Activated CD4-positive, alpha-beta memory T cell treated with anti-CD3 and anti-CD28 coated beads, Interleukin-2, amount 10 ng/mL, durations not matched to agents 7 days and 5 days (primary cell): ENCODE data around the gene APOBEC2. TPM values are rescaled to one million over a fixed set of nuclear protein-coding genes. Genes with fewer than 3 reads are reported as not detected.

Source experiments
- CTCF ChIA-PET: fragments of 350-600 bp; sonication (Branson Sonifier 250); formaldehyde crosslinking; loops from one replicate; lab custom pipeline; 2021; ENCODE audit warnings: antibody characterized with exemption, inconsistent platforms; lab: Charles Lee
- POLR2A ChIA-PET: fragments of 350-600 bp; sonication (Branson Sonifier 250); formaldehyde crosslinking; loops from one replicate; lab custom pipeline; 2021; ENCODE audit warnings: antibody characterized with exemption; lab: Charles Lee
- DNase-seq: peaks from one replicate; pipeline ENCODE4 v3.0.0-alpha.2; 2020
- H3K27ac Mint-ChIP-seq: one replicate; pipeline ENCODE4 v1.8.0; 2021; ENCODE audit warnings: mild to moderate bottlenecking, mixed read lengths
- H3K27me3 Mint-ChIP-seq: one replicate; pipeline ENCODE4 v1.8.0; 2021; ENCODE audit warnings: mixed read lengths
- H3K36me3 Mint-ChIP-seq: one replicate; pipeline ENCODE4 v1.8.0; 2021; ENCODE audit warnings: low read depth, mixed read lengths
- H3K4me1 Mint-ChIP-seq: one replicate; pipeline ENCODE4 v1.8.0; 2021; ENCODE audit warnings: mixed read lengths
- H3K4me3 Mint-ChIP-seq: one replicate; pipeline ENCODE4 v1.8.0; 2021; ENCODE audit warnings: mild to moderate bottlenecking, mixed read lengths
- H3K9me3 Mint-ChIP-seq: one replicate; pipeline ENCODE4 v1.8.0; 2021; ENCODE audit warnings: mixed read lengths
- total RNA-seq, 2 experiments: library from RNA; stranded (reverse); gene quantifications; one replicate each; pipeline ENCODE4 v1.2.3, GENCODE V29; 2021

The APOBEC2 gene
- total RNA-seq, 2 experiments from 2014 or later, result not detected

- Mint-ChIP-seq H3K36me3 (peaks cover 6% of the 10 kb centered on the region), H3K9me3 (no peaks in the 10 kb centered on the region), H3K4me3 (no peak overlapping the region), H3K27me3 (no peaks in the 10 kb centered on the region), H3K27ac (no peak overlapping the region), H3K4me1 (peaks cover 17% of the 10 kb centered on the region)
- ChIA-PET POLR2A (interaction anchor here (1.4 kb wide), 1 partner anchor 23 kb away, joined by 4 read pairs; the partner anchor contains the start of gene NFYA), CTCF (interaction anchor here (0.8 to 1.8 kb wide), 3 partner anchors 9 to 19 kb away, joined by 3 to 9 read pairs (median 3); partner anchors contain the start of gene UNC5CL)
- DNase-seq, result no peak
Observed at GRCh38 chr6:41049955-41050354, 3.0 kb upstream of the APOBEC2 start.

GRCh38 chr6:41050536-41050935, 2.5 kb upstream of the APOBEC2 start:
- peaks cover 6% of the 10 kb centered on the region for H3K36me3 Mint-ChIP-seq
- CTCF ChIA-PET, result interaction anchor here (1.2 kb wide), 1 partner anchor 8 kb away, joined by 3 read pairs; no protein-coding TSS in a partner anchor
- H3K27me3 Mint-ChIP-seq, result no peaks in the 10 kb centered on the region

DNA sequence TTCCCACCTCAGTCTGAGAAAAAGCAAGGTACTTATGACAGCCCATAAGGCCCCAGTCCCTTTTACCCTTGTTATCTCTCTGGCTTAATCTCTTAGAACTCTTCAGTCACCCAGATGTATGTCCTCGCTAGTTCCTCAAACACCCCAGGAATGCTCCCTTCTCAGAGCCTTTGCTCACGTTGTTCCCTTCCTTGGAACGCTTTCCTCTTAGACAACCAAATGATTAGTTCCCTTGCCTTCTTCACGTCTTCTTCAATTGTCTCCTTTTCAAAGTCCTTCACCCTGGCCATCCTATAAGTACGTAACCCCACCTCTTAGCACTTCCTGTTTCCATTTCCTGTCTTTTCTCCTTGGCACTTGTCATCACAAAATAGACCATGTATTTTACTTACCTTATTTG, 1.1 kb upstream of the APOBEC2 start:
- ChIA-PET CTCF (interaction anchor here (5.1 to 6.6 kb wide), 2 partner anchors 11 to 24 kb away, joined by 36 to 38 read pairs; partner anchors contain the start of genes TSPO2 and UNC5CL), POLR2A (interaction anchor here (1.5 to 3.6 kb wide), 3 partner anchors 17 to 24 kb away, joined by 5 to 15 read pairs (median 8); no protein-coding TSS in a partner anchor)
- peak overlapping the region; percentile 71 for H3K27ac Mint-ChIP-seq
- H3K36me3 Mint-ChIP-seq, result peaks cover 6% of the 10 kb centered on the region
- no peaks in the 10 kb centered on the region for H3K27me3 Mint-ChIP-seq
- H3K4me3 Mint-ChIP-seq, result no peak overlapping the region
- H3K4me1 Mint-ChIP-seq, result peaks cover 17% of the 10 kb centered on the region
- DNase-seq, result no peak
- no peaks in the 10 kb centered on the region for H3K9me3 Mint-ChIP-seq

More at GRCh38 chr6:41050536-41050935, 2.5 kb upstream of the APOBEC2 start:
- Mint-ChIP-seq H3K9me3 (no peaks in the 10 kb centered on the region), H3K4me1 (peaks cover 17% of the 10 kb centered on the region), H3K27ac (no peak overlapping the region), H3K4me3 (no peak overlapping the region)
- POLR2A ChIA-PET, result interaction anchor here (1.4 to 2.3 kb wide), 2 partner anchors 20 to 22 kb away, joined by 4 to 8 read pairs; partner anchors contain the start of gene NFYA
- DNase-seq, result no peak

DNA sequence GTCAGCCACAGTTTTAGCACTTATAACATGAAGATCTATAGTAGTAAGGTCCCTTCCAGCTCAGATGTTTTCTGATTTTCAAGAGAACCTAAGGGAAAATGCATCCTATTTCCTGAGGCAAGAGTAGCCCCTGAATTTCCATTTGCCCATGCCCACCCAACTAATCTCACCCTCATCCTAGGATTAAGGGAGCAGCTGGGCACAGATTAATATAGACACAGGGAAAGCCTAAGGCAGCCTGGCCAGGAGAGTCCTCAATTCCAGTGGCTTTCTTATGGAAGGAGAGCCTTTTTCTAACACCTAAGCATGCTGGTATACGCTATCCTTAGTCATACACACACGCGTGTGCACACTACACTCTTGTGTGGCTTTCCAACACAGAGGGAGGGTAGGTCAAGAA, 1.5 kb downstream of the APOBEC2 start:
- Mint-ChIP-seq H3K4me1 (peaks cover 20% of the 10 kb centered on the region), H3K9me3 (no peaks in the 10 kb centered on the region), H3K27ac (no peak overlapping the region), H3K4me3 (no peak overlapping the region), H3K27me3 (no peaks in the 10 kb centered on the region), H3K36me3 (peaks cover 6% of the 10 kb centered on the region)
- ChIA-PET POLR2A (interaction anchor here (3.6 to 3.8 kb wide), 2 partner anchors 16 to 26 kb away, joined by 15 to 23 read pairs; no protein-coding TSS in a partner anchor), CTCF (interaction anchor here (1.0 to 6.6 kb wide), 3 partner anchors 8 to 26 kb away, joined by 3 to 38 read pairs (median 36); partner anchors contain the start of genes TSPO2 and UNC5CL)
- no peak for DNase-seq

DNA sequence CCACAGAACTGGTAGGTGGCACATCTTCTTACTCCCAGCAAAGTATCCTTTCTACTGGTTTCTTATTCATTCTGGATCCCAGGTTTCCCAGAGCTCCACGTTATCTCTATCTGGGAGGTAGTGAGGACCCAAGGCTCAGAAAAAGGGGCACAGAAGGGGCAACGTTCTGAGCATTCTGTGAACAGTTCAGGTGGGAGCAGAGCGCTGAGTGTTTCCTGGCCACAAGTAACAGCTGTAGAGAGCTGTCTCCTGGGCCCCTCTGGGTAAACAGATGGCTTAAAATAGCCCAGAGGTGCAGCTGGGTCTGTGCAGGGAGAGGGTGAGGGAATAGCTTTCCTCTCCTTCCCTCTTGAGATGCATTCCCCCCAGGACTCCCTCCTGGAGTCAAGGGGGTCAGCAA, 2.1 kb downstream of the APOBEC2 start:
- H3K36me3 Mint-ChIP-seq, result peaks cover 8% of the 10 kb centered on the region
- no peaks in the 10 kb centered on the region for H3K27me3 Mint-ChIP-seq
- DNase-seq, result no peak
- no peak overlapping the region for H3K4me3 Mint-ChIP-seq
- ChIA-PET POLR2A (interaction anchor here (1.5 to 3.8 kb wide), 3 partner anchors 9 to 27 kb away, joined by 4 to 23 read pairs (median 15); no protein-coding TSS in a partner anchor), CTCF (interaction anchor here (0.7 to 6.6 kb wide), 3 partner anchors 12 to 27 kb away, joined by 3 to 38 read pairs (median 36); partner anchors contain the start of genes TSPO2 and UNC5CL)
- no peak overlapping the region for H3K27ac Mint-ChIP-seq
- no peaks in the 10 kb centered on the region for H3K9me3 Mint-ChIP-seq
- H3K4me1 Mint-ChIP-seq, result peaks cover 20% of the 10 kb centered on the region

DNA sequence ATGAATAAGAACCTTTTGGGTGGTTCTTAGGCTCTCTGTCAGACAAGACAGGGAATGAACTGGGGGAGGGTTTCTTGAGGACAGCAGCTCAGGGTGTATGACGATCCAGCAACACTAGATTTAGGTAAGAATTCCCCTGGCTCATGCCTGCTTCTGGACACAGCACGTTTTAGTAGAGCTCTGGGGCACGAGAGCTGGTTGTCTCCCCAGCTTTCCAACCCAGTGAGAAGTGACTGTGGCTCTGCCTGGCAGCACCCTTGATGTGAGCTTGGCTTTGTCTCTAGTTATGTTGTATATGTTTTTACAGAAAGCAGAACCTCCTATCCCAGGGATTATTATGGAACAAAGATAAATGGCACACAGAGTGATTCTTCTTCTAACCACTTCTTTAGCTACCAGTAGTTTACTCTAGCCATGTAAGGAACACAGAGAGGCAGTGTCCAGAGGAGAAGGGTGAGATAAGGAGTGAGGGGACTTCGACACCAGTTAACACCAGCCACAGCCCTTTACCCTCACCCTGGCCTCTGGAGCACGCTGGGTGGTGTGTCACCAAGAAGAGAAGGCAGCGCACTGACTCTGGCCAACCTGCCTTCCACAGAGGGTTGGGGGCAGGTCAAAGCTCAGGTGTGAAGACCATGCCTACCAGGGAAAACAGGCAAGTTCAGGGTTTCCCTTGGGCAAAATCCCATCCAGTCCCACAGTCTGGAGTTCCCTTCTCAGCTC, 3.9 kb downstream of the APOBEC2 start:
- no peak for DNase-seq
- Mint-ChIP-seq H3K36me3 (peaks cover 8% of the 10 kb centered on the region), H3K4me3 (no peak overlapping the region), H3K9me3 (no peaks in the 10 kb centered on the region), H3K27me3 (no peaks in the 10 kb centered on the region), H3K27ac (no peak overlapping the region), H3K4me1 (peaks cover 13% of the 10 kb centered on the region)
- CTCF ChIA-PET, result interaction anchor here (0.6 to 6.6 kb wide), 7 partner anchors 9 to 264 kb away, joined by 3 to 36 read pairs (median 5); partner anchors contain the start of genes TSPO2 and UNC5CL
- POLR2A ChIA-PET, result interaction anchor here (1.2 to 3.8 kb wide), 5 partner anchors 11 to 29 kb away, joined by 3 to 23 read pairs (median 4); partner anchors contain the start of gene TSPO2

DNA sequence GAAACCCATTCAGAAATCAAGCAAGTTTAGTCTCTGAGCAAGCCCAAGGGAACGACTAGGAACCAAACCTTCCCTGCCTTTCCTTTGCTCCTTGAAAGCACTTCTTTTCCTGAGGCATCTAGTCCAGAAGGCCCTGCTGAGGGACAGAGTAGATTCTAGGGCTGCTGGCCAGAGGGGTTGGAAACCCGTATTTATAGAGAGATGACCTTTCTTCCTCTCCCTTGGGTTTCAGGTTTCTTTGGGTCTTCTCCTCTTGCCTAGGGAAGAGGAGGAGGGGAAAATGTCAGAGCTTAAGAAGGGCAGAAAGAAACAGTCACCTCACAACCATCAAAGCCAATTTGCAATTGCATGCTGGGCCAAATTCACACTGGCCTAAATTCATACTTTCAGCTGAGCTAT, 5.8 kb downstream of the APOBEC2 start:
- Mint-ChIP-seq H3K27ac (no peak overlapping the region), H3K27me3 (no peaks in the 10 kb centered on the region), H3K4me1 (peaks cover 3% of the 10 kb centered on the region), H3K36me3 (peaks cover 11% of the 10 kb centered on the region), H3K4me3 (no peak overlapping the region), H3K9me3 (no peaks in the 10 kb centered on the region)
- no peak for DNase-seq
- ChIA-PET CTCF (interaction anchor here (0.8 to 2.5 kb wide), 10 partner anchors 9 to 260 kb away, joined by 3 to 7 read pairs (median 3); no protein-coding TSS in a partner anchor), POLR2A (interaction anchor here (1.3 to 2.0 kb wide), 3 partner anchors 10 to 14 kb away, joined by 3 to 7 read pairs (median 5); partner anchors contain the start of gene NFYA)

DNA sequence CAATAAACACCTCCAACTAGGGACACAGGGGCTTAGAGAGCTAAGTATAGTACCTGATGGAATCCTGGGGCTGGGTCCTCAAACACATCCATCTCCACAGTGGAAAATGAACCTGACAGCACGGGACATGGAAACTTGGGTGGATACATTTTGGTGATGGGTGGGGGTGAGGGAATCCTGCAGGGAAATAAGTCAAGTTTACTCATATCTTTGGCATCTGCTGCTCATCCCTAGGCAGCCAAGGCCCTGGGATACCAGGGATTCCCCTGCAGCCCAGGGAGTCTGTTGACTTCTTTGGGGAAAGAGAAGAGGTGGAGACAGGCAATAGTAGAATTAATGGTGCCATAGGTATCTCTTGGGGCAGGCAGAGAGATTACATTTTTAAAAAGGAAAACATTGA, 6.6 kb downstream of the APOBEC2 start:
- DNase-seq, result no peak
- H3K4me3 Mint-ChIP-seq, result no peak overlapping the region
- peaks cover 3% of the 10 kb centered on the region for H3K4me1 Mint-ChIP-seq
- ChIA-PET CTCF (interaction anchor here (1.1 to 2.5 kb wide), 8 partner anchors 9 to 259 kb away, joined by 3 to 7 read pairs (median 4); no protein-coding TSS in a partner anchor), POLR2A (interaction anchor here (1.3 to 2.0 kb wide), 3 partner anchors 10 to 15 kb away, joined by 3 to 7 read pairs (median 5); partner anchors contain the start of gene NFYA)
- no peak overlapping the region for H3K27ac Mint-ChIP-seq
- no peaks in the 10 kb centered on the region for H3K9me3 Mint-ChIP-seq
- H3K36me3 Mint-ChIP-seq, result peaks cover 16% of the 10 kb centered on the region
- no peaks in the 10 kb centered on the region for H3K27me3 Mint-ChIP-seq

- Mint-ChIP-seq H3K4me1 (peaks cover 8% of the 10 kb centered on the region), H3K27me3 (no peaks in the 10 kb centered on the region), H3K9me3 (no peaks in the 10 kb centered on the region), H3K27ac (no peak overlapping the region), H3K4me3 (no peak overlapping the region), H3K36me3 (peaks cover 27% of the 10 kb centered on the region)
- ChIA-PET POLR2A (interaction anchor here (1.0 kb wide), 1 partner anchor 10 kb away, joined by 5 read pairs; no protein-coding TSS in a partner anchor), CTCF (interaction anchor here (0.7 kb wide), 1 partner anchor 15 kb away, joined by 4 read pairs; no protein-coding TSS in a partner anchor)
- no peak for DNase-seq
Observed at GRCh38 chr6:41061196-41061726, 8.3 kb downstream of the APOBEC2 start.

- Mint-ChIP-seq H3K27ac (no peak overlapping the region), H3K4me1 (peaks cover 15% of the 10 kb centered on the region), H3K9me3 (no peaks in the 10 kb centered on the region), H3K4me3 (no peak overlapping the region), H3K27me3 (no peaks in the 10 kb centered on the region), H3K36me3 (peaks cover 35% of the 10 kb centered on the region)
- CTCF ChIA-PET, result no interaction called here
- no peak for DNase-seq
- POLR2A ChIA-PET, result interaction anchor here (1.0 kb wide), 1 partner anchor 9 kb away, joined by 5 read pairs; no protein-coding TSS in a partner anchor
Observed at GRCh38 chr6:41062056-41062455, 9.1 kb downstream of the APOBEC2 start.

DNA sequence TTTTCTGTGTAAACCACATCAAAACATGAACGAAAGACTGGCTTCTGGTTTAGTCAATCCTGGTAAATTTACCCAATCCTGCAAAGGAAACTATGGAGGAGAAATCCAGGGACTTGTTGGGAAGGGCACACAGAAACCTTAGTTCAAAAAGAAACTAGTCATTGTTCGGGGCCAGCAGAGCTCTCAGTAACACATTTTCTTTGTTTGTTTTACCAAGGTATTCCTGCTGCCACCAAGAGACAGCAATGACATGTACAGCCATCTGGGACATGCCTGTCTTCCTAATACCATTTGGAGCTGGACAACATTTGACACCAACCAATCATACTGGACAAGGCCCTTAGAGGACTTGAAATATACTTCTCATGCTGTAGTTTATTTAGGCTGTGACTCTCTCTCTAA, 10.9 kb downstream of the APOBEC2 start:
- Mint-ChIP-seq H3K4me3 (no peak overlapping the region), H3K4me1 (peaks cover 30% of the 10 kb centered on the region), H3K36me3 (peaks cover 51% of the 10 kb centered on the region), H3K27ac (no peak overlapping the region), H3K27me3 (no peaks in the 10 kb centered on the region), H3K9me3 (no peaks in the 10 kb centered on the region)
- no peak for DNase-seq
- POLR2A ChIA-PET, result no interaction called here
- CTCF ChIA-PET, result interaction anchor here (1.2 to 1.6 kb wide), 4 partner anchors 9 to 36 kb away, joined by 3 to 6 read pairs (median 4); partner anchors contain the start of genes NFYA, OARD1 and UNC5CL

DNA sequence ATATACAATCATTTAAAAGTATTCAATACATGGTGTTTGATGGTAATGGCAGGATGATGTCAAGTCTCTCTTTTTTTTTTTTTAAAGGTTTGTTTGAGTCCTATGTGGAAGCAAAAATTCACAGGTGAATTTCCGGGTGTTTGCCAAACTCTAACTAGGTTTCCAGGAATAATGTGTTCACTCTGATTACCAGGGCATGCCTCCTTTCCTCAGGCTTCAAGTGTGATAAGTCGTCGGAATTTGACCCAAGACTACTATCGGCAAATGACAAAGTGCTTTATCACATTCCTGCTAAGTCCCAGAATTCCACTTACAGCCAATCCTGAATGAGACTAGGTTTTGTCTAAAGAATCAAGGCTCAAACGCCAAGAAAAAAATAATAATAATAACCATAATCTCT, 11.8 kb downstream of the APOBEC2 start:
- no peak overlapping the region for H3K4me3 Mint-ChIP-seq
- no peaks in the 10 kb centered on the region for H3K9me3 Mint-ChIP-seq
- no peak for DNase-seq
- H3K27me3 Mint-ChIP-seq, result no peaks in the 10 kb centered on the region
- peaks cover 60% of the 10 kb centered on the region for H3K36me3 Mint-ChIP-seq
- no peak overlapping the region for H3K27ac Mint-ChIP-seq
- CTCF ChIA-PET, result interaction anchor here (1.5 kb wide), 1 partner anchor 28 kb away, joined by 3 read pairs; no protein-coding TSS in a partner anchor
- POLR2A ChIA-PET, result no interaction called here
- H3K4me1 Mint-ChIP-seq, result peaks cover 40% of the 10 kb centered on the region
